Stimulated activated CD8-positive, alpha-beta memory T cell treated with anti-CD3 and anti-CD28 coated beads, Interleukin-7, amount 100 ng/mL, for 1 hour (primary cell): Measurements from ENCODE around the gene KCNT2.
"Not testable (repeated sequence)": the region's sequence is repeated elsewhere in the genome, so short reads cannot be mapped to it uniquely, and the experiment has no call there.

Source experiments
- DNase-seq, 2 donors: peaks; one replicate each; pipeline ENCODE4 v3.0.0-alpha.2; 2020; ENCODE audit warnings: low read depth in 2 of 2

KCNT2 gene

DNA sequence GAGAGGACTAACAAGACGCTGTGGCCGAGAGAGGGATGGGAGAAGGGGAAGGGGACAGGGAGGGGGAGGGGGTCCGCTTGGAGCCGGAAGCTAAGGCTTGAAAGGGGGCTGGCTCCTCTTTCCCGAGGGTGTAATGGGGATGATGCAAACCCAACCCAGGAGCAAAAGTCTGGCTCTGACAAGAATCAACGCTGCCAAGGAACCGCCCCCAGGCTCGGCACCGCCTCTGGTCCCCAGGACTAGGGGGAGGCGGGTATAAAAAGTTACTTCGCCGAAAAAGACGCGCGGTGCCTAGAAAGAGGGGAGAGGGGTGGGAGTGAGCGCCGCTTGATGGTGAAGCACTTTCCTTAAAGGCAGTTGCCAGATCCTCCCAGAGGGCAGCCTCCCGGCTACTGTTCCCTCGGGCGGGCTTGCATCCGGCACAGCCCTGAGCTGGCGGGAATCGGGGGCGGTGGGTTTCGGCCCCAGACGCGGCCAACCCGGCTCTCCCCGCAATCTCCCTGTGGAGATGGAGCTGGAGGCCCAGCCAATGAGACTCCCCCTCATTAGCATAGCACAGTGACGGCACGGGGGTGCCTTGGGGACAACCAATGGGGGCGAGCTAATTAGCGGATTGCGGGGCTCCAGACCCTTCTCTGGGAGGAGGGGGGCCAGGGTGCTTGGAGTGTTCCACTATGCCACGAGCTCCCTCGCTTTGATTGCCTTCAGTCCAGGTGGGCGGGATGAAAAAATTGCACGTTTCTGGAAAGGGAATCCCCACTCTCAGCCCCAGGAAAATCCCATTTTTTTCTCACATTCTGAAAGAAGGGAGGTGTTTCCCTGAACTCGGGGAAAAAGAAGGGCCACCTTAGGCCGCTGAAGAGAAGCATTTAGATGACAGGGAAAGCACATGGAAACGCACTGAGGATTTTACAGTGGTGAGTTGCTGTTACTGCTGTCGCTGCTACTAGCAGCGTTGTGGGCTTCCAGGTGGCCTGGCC is at the start of gene KCNT2:
Gene KCNT2 (minus strand): TSS at position 51 of the 980 bp plus-strand sequence. CDS start 131 bp downstream, outside the sequence.
- DNase-seq = no peak

DNA sequence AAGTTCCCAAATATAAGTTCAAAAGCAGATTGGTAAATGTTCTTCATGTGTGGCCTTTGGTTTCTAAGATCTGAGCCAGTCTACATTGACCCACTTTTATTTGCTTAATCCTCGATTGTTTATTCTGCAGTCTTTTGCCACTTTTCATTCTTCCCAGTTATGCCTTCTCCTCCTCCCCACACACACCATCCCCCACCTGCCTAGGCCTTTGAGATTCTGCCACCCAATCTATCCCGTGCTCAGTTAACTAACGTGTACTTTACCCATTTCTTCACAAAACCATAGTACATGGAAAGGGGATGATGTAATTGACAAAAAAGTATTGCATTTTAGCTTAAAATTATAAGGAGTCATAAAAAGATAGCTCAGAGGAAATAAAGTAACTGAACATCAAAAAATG is 47.3 kb upstream of the KCNT2 start:
- DNase-seq = no peak

DNA sequence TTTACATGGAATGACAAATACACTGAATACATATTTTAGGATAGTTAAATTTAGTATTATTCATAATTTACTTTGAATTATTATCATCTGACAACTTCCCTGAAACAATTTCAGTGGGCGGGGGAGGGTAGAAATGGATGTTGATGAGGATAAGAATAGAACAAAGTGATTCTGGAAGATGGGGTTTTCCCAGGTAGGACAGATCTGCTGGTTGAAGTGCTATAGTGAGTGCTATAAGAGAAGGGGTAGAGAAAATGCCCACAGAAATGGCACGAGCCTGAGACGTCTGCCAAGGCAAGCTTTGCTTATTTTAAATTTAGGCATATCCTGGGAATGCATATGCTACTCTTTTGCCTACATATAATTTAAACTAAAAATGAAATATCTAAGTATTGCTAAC is 46.8 kb upstream of the KCNT2 start:
- no peak for DNase-seq

DNA sequence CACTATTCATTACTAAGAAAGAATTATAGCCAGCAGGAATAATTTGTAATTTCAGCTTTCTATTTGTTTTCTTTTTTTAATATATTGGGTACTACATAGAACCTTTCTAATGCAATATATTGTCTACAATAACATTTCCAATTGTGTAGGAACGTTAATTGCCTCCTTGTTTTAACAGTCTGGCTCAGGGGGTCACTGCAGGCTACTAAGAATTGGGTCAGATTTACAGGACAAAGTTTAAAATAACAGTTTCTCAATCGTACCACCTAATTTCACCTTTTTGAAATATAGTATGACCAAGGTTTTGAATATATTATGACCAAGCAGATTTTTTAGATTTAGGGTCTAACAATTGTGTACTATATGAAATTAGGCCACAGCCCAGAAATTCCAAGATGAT is 46.0 kb upstream of the KCNT2 start:
- no peak for DNase-seq

DNA sequence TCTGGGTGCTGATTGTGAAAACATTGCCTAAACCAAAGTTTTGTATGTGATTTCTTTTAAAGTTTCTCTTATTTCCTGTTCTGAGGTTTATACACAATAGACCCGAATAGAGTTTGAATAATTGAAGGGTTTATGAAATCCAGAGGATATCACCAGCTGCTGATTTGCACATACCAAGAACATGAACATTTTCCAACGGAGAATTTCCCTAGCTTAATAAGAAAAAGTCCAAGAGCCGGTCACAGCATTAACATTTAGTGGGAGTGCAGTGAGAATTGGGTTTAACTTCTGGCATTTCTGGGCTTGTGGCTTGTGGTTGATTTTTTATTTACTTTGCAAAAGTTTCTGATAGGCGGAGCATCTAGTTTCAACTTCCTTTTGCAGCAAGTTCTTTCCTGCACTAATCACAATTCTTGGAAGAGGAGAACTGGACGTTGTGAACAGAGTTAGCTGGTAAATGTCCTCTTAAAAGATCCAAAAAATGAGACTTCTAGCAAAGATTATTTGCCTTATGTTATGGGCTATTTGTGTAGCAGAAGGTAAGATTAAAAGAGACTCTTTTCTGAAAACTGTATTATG is 43.5 kb upstream of the KCNT2 start, which contains the start of gene CFH:
Gene CFH (plus strand): TSS at position 407 of the 579 bp plus-strand sequence. CDS start 75 bp downstream, at position 482.
- no peak for DNase-seq

DNA sequence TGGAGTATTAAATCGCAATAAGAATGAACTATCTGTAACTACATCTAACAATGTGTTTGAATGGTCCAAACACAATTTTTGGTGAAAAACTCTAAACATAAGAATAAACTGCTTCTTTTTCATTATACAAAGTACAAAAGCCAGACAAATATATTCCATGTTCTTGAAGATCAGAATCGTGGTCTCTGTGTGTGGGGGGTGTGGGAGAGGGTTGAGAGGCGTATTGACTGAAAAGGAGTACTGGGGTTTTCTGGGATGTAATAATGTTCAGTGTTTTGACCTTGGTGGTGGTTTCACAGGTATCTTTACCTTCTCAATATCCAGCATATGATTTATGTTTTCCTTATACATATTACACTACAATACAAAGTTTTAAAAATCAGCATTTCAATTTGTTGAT is 42.8 kb upstream of the KCNT2 start:
- no peak for DNase-seq

DNA sequence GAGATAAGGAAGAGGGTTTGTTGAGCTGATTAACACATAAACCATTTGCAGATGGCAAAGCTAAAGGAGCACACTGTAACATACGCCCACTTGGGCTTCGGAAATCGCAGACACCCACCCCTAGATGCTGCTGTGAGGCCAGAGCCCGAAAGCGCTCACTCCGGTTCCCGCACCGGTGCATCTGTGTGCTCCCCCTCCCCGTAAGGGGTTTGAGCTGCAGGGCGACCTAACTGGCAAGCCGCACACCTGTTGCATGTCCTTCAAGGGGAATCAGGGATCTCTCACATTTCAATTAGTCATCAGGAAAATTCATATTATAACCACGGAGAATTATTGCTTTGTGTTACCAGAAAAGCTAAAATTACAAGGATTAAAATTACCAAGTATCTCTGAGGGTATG is 42.2 kb upstream of the KCNT2 start:
- no peak for DNase-seq

DNA sequence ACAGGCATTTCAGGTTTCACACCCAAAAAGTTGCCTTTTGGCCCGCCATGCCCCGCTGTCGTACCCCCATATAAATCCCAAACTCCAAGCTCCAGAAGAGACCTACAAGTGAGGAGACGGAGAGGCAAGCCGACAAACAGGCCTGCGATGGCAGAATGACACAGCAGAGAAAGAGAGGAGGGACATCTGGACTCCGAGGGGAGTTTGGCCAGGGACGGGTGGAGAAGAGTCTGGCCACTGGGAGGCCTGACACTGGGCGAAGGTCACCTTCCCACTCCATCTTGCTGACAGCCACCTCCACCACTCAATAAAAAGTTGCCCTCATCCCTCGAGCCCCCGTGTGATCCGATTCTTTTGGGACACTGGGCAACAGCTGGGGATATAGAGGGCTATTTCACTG is 41.8 kb upstream of the KCNT2 start:
- no peak for DNase-seq

DNA sequence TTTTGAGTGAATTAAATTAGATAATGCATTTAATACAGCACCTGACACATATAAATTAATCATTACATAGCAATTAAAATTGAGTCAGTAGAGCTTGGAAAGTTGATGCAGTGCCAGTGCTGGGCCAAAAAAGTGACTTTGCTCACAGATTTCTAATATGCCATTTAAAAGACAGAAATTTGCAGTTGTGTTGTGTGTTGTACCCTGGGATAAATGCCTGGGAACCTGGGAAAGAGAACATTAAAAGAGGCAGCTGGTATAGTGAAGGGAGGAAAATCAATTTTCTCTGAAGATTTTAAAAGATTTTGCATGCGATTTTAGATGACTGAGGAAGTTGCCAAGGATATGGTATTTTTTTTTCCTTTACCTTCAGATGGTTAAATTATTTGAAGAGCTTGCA is 32.7 kb upstream of the KCNT2 start:
- no peak for DNase-seq

DNA sequence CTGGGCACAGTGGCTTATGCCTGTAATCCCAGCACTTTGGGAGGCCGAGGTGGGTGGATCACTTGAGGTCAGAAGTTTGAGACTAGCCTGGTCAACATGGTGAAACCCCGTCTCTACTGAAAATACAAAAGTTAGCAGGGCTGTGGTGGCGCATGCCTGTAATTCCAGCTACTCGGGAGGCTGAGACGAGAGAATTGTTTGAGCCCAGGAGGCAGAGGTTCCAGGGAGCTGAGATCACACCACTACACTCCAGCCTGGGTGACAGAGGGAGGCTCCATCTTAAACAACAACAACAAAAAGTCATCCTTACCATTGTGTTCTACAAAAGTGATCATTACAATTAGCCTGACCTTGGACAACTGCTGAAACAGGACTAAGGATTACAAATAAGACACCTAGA is 31.1 kb upstream of the KCNT2 start:
- DNase-seq = not testable (repeated sequence)

DNA sequence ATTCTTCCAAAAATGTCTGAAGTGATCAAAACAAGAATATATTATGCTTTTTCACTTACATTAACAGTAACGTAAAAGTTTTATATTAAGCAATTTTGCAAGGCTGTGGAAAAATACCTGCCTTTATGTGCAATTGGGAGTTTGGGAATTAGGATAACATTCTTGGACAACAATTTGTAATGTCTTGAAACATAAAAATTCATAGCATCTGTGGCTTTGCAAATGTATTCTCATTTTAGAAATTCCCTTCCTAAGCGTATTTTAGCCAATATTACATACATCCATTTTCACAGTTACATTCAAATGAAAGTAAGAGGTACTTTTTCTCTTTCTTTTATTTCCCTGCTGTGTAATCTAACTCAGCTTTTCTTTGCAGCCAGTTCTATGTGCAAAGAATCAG is 30.2 kb upstream of the KCNT2 start:
- no peak for DNase-seq

DNA sequence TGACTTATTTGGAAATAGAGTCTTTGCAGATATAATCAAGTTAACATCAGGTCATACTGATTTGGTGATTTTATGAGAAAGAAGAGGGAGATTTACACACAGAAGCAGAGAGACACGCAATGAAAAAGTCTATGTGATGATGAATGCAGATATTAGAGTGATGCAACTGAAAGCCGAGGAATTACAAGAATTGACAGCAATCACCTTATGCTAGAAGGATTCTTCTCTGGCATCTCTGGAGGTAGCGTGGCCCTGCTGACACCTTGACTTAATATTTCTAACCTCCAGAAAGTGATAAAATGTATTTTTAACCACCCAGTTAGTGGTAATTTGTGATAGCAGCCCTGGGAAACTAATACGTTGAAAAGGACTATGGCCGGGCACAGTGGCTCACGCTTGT is 29.4 kb upstream of the KCNT2 start:
- DNase-seq = no peak

DNA sequence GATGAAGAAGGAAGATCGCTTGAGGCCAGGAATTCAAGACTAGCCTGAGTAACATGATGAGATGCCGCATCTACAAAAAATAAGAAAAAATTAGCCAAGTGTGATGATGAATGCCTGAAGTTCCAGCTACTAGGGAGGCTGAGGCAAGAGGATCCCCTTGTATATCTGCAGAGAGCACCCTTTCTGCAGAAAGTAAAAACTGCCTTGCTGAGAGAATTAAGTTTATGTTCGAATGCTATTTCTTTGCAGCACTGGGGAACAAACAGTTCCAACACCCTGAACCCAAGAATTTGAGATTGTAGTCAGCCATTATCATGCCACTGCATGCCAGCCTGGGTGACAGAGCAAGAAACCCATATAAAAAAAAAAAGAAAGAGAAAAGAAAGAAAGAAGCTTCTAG is 20.6 kb upstream of the KCNT2 start:
- no peak for DNase-seq

DNA sequence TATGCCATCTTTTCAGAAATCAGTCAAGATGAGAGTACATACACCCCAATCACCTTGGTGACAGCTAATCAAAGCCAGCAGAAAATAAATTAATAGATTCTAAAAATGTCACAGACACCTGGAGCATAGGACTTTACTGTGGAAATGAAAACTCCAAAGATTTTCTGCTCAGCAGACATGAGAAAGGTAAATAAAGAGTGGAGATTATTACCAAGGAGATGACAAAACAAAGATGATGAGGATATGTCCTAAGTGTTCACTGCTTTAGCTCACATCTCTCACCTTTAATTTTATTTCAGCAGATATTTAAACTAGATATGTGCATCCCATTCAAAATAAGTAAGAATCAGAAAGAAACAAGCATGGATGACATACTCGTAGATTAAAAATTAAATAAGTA is 14.8 kb upstream of the KCNT2 start:
- no peak for DNase-seq

DNA sequence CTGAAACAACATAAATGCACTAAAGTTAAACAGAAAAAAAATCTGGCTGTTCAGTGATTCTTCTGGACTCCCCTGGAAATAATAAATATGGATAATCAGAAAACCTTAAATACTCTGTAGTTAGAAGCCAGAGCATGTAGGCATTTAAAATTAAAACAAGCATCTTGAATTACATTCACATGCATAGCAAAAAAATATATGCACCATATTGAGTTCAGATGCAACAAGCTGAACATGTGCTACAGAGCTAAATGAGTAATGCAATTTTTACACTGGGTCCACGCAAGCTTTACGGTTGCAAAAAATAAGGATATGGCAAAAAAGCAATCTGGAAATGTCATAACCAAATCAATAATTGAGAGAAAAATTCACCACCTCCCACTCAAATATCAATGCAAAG is 11.5 kb upstream of the KCNT2 start:
- no peak for DNase-seq

DNA sequence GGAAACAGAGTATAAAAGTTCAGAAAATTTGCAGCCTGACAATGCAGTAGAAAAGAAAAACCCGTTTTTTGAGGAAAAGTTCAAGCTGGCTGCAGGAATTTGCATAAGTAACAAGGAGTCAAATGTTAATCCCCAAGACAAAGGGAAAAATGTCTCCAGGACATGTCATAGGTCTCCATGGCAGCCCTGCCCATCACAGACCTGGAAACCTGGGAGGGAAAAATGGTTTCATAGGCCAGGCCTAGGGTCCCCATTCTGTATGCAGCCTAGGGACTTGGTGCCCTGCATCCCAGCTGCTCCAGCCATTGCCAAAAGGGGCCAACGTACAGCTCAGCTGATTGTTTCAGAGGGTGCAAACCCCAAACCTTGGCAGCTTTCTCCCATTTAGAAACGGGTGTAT is 3.6 kb upstream of the KCNT2 start:
- DNase-seq = no peak

DNA sequence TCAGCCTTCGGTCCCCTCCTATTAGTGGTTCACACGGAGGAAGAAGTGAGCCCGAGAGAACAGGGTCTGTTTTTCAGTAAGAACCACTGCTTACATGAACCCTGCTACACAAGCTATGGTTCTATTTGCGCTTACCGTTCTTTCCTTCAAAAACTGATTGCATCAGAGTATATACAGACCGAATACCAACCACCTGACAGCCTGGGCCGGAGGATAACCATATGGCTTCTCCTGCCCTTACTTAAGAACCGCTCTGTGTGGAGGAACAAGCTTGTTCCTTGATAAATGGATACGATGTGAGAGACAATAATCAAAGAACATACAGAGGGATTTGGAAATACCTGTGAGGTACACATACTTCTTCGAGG is 1.1 kb upstream of the KCNT2 start:
- DNase-seq = no peak

DNA sequence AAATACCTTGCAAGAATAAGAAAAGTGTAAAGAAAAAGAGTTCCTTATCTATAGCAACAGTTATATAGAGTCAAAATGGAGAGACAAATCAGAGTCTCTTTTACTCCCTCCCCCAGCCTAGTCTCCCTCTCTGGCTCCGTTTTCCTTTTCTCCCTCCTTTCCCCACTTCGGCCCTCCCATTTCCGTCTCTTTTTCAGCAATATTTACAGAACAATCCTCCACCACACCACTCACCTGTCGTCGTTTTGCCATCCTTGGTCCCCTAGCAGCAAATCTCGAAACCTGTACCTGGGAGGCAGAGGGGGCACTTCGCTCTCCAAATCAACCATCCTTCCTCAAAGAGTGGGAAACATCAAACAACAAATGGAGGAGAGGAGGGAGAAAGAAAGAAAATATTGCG is 259 bp downstream of the KCNT2 start:
- no peak for DNase-seq

DNA sequence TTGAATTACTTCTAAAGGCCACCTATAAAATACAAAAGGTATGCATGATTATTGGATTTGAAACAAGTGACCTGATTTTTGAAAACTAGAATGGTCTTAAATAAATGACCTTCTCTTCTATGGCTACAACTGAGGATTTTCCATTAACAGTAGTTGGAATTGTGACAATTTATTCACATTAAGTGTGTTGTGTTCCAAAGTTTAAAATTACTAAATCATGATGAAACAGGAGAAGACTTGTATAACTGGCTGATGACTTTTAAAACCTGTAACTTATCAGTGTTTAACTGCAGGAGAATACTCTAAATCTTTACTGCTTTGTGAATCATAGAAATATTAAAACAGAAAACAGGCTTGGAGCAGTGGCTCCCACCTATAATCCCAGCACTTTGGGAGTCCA is 4.6 kb downstream of the KCNT2 start:
- DNase-seq = no peak

DNA sequence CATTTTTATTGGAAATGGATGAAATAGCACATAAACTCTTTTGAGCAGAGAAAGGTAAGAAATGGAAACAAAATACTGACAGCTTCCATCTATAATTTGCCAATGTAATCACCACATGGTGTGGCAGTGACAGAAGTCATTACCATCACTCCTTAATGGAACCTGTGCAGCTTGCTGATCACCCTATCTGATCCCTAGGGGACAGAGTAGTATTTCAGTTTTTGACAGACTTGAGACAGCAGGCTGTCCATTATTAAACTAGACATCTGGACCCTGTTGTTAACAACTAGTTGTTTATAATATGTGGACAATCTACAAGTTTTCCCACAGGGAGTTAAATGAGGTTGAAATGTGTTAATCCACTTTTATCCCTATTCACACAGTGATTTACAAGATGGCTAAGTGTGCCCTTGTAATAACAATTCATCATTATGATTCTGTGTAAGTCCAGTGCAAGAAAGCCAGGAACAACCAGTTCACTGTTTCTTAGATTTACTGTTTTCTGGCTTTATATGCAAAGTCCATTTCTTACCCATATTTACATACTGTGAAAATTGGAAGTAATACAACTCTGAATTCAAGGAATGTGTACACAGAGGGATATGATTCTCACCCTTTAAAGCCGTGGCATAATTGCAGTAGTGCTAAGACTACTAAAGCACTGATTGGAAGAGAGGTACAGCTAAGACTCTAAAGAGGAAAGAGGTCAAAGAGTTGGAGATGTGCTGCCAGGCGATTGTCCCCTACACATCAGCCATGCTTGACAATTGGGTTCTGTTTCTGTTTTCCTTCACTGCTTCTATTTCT is 9.1 kb downstream of the KCNT2 start:
- DNase-seq = no peak

DNA sequence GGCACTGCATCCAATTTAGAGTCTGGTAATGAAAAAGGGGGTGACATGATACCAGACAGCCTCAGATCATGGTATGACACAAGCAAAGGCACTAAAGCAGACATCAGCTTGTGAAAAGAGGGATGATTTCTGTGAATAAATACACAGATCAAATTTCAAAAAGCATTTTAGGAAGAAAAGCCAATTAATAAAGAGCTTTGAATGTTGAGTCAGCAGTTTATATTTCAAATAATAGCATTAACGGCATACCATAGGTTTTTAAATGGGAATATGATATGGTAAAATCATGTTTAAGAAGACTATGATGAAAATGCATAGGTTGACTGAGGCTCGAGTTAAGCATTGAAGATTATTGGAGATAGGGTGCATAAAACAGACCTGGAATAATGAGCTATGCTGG is 13.5 kb downstream of the KCNT2 start:
- DNase-seq = no peak

DNA sequence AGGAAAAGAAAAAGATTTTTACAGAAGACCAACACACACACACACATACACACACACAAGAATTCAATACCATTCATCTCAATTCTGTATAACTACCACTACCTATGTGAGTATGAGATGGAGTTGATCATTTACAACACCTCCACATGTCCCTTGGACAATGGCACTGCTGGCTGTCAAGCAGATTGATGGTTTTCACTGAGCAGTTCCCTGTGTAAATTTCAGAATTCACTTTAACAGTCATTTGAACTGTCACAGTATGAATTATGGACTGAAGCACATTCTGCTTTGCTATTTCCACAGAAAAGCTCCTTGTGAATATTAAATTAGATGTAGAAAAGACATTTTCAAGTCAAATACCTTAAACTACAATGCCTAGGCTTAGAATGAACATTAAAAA is 14.3 kb downstream of the KCNT2 start:
- no peak for DNase-seq

DNA sequence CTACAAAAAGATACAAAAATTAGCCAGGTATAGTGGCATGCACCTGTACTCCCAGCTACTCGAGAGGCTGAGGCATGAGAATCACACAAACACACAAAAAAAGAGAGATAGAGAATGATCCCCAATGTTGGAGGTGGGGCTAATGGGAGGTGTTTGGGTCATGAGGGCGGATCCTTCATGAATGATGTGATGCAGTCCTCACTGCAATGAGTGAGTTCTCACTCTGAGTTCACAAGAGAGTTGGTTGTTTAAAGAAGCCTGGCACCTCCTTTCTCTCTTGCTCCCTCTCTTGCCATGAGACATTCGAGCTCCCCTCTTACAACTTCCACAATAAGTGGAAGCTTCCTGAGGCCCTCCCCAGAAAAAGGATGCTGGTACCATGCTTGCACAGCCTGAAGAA is 17.3 kb downstream of the KCNT2 start:
- no peak for DNase-seq
